Mucosa of stomach (tissue), 1 donor: Measurements from ENCODE around the gene ZNF280A.
"Not testable (repeated sequence)": the region's sequence is repeated elsewhere in the genome, so short reads cannot be mapped to it uniquely, and the experiment has no call there.

ENCODE experiments used
- H3K27me3 ChIP-seq: one replicate; pipeline ENCODE4 v1.7.0; 2013; ENCODE audit warnings: mild to moderate bottlenecking, low read length; ENCODE audit not compliant: control insufficient read depth, insufficient read depth
- H3K36me3 ChIP-seq: one replicate; pipeline ENCODE4 v1.7.0; 2013; ENCODE audit warnings: low read length; ENCODE audit not compliant: control insufficient read depth, insufficient read depth
- H3K4me1 ChIP-seq: one replicate; pipeline ENCODE4 v1.7.0; 2013; ENCODE audit warnings: mild to moderate bottlenecking, low read length; ENCODE audit not compliant: control insufficient read depth, insufficient read depth
- H3K4me3 ChIP-seq: one replicate; pipeline ENCODE4 v1.7.0; 2013; ENCODE audit warnings: low read length
- H3K9ac ChIP-seq: one replicate; pipeline ENCODE4 v1.7.0; 2013; ENCODE audit warnings: mild to moderate bottlenecking, low read length, moderate library complexity
- H3K9me3 ChIP-seq: one replicate; pipeline ENCODE4 v1.7.0; 2013; ENCODE audit warnings: mild to moderate bottlenecking, low read length, moderate library complexity; ENCODE audit not compliant: control insufficient read depth
- donor health status: Pancreatic carcinoma.

The ZNF280A gene

GRCh38 chr22:22535662-22536061 lies 15.6 kb upstream of the ZNF280A start:
- Histone ChIP-seq H3K9me3 (no peaks in the 10 kb centered on the region), H3K27me3 (no peaks in the 10 kb centered on the region), H3K9ac (no peak overlapping the region), H3K4me3 (no peak overlapping the region), H3K36me3 (no peaks in the 10 kb centered on the region), H3K4me1 (no peaks in the 10 kb centered on the region)

DNA sequence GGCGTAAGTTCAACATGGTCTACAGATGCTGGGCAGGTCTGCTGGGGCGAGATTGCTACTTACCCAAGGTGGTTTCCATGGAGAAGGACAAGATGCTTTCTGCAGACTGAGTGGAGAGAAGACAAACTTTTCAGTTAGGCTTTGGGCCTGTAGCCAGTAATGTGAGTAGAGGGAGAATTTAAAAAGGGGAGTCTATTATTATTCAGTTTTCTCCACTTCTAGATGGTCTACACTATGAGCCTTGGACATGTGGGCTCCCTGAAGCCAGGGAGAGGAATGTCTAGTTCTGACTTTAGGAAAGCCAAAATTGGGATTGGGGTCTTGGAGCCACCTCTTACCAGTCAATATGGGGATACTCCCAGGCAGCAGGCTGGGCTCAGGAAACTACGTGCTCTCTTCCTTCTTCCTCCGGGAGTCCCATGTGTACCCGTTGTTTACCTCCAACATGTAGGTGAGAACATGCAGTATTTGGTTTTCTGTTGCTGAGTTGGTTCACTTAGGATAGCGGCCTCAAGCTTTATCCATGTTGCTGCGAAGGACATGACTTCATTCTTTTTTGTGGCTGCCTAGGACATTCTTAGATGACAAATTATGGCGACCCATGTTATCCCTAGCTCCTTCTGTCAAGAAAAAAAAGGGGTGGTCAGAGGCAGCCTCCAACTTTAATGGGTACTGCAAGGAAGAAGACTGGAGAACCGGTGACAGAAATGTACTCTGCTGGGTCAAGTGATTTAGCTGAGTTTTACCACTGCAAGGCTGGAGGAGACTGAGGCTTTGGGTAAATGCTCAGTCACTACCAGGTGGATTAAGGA lies 14.7 kb upstream of the ZNF280A start:
- no peak overlapping the region for H3K9ac ChIP-seq
- H3K9me3 ChIP-seq = no peaks in the 10 kb centered on the region
- H3K27me3 ChIP-seq = no peaks in the 10 kb centered on the region
- no peaks in the 10 kb centered on the region for H3K36me3 ChIP-seq
- H3K4me1 ChIP-seq = no peaks in the 10 kb centered on the region
- H3K4me3 ChIP-seq = no peak overlapping the region

- Histone ChIP-seq H3K9ac (no peak overlapping the region), H3K27me3 (no peaks in the 10 kb centered on the region), H3K4me3 (no peak overlapping the region), H3K4me1 (no peaks in the 10 kb centered on the region), H3K36me3 (no peaks in the 10 kb centered on the region), H3K9me3 (no peaks in the 10 kb centered on the region)
Measured at GRCh38 chr22:22533863-22534262, 13.8 kb upstream of the ZNF280A start.

GRCh38 chr22:22533417-22533816 lies 13.3 kb upstream of the ZNF280A start:
- Histone ChIP-seq H3K9ac (no peak overlapping the region), H3K4me3 (no peak overlapping the region), H3K9me3 (no peaks in the 10 kb centered on the region), H3K27me3 (no peaks in the 10 kb centered on the region), H3K36me3 (no peaks in the 10 kb centered on the region), H3K4me1 (no peaks in the 10 kb centered on the region)

DNA sequence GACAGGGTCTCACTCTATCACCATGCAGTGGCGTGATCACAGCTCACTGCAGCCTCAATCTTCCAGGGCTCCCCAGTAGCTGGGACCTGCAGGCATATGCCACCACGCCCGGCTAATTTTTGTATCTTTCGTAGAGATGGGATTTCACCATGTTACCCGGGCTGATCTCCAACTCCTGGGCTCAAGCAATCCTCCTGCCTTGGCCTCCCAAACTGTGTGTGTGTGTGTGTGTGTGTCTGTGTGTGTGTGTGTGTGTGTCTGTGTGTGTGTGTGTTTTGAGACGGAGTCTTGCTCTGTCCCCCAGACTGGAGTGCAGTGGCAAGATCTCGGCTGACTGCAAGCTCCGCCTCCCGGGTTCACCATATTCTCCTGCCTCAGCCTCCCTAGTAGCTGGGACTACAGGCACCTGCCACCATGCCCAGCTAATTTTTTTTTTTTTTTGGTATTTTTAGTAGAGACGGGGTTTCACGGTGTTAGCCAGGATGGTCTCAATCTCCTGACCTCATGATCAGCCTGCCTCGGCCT lies 12.5 kb upstream of the ZNF280A start:
- not testable (repeated sequence) for H3K4me1 ChIP-seq, H3K27me3 ChIP-seq, H3K9ac ChIP-seq, H3K4me3 ChIP-seq, H3K36me3 ChIP-seq, H3K9me3 ChIP-seq

DNA sequence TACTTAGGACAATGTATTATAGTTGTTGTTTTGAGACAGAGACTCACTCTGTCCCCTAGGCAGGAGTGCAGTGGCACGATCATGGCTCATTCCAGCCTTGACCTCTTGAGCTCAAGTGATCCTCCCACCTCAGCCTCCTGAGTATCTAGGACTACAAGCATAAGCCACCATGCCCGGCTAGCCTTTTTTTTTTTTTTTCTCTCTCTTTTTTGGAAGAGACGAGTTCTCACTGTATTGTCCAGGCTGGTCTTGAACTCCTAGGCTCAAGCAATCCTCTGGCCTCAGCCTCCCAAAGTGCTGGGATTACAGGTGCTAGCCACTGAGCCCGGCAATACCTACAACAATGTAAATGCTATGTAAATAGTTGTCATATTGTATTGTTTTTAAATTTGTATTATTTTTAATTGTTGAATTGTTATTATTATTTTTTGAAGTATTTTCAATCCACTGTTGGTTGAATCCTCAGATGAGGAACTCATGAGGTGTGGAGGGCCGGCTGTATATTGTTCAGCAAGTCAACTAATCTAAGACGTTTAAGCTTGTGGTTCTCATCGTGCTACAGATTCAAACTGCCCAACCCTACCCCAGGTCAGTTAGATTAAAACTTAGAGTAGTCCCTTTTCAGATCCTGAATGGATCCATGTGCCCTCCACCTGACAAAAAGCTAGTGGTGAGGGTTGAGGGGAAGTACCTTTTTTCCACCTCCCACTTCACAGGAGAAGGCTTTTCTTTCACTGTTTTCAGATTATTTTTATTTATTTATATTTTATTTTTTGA lies 11.9 kb upstream of the ZNF280A start:
- Histone ChIP-seq H3K27me3 (no peaks in the 10 kb centered on the region), H3K36me3 (no peaks in the 10 kb centered on the region), H3K9me3 (no peaks in the 10 kb centered on the region), H3K4me3 (no peak overlapping the region), H3K4me1 (no peaks in the 10 kb centered on the region), H3K9ac (no peak overlapping the region)

- Histone ChIP-seq H3K27me3 (no peaks in the 10 kb centered on the region), H3K9ac (no peak overlapping the region), H3K4me1 (no peaks in the 10 kb centered on the region)
Measured at GRCh38 chr22:22528780-22529179, 8.7 kb upstream of the ZNF280A start.

DNA sequence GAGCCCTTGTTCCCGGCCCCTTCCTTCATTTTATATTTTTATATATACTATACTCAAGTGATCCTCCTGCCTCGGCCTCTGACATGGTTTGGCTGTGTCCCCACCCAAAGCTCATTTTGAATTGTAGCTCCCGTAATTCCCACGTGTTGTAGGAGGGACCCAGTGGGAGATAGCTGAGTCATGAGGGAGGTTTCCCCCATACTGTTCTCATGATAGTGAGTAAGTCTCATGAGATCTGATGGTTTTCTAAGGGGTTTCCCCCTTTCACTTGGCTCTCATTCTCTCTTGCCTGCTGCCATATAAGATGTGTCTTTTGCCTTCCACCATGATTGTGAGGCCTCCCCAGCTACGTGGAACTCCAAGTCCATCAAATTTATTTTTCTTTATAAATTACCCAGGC lies 7.2 kb upstream of the ZNF280A start:
- no peaks in the 10 kb centered on the region for H3K36me3 ChIP-seq
- H3K9ac ChIP-seq = no peak overlapping the region
- no peak overlapping the region for H3K4me3 ChIP-seq
- no peaks in the 10 kb centered on the region for H3K27me3 ChIP-seq
- no peaks in the 10 kb centered on the region for H3K9me3 ChIP-seq
- H3K4me1 ChIP-seq = no peaks in the 10 kb centered on the region

More at GRCh38 chr22:22528780-22529179, 8.7 kb upstream of the ZNF280A start:
- H3K36me3 ChIP-seq = no peaks in the 10 kb centered on the region
- H3K9me3 ChIP-seq = no peaks in the 10 kb centered on the region
- H3K4me3 ChIP-seq = no peak overlapping the region

DNA sequence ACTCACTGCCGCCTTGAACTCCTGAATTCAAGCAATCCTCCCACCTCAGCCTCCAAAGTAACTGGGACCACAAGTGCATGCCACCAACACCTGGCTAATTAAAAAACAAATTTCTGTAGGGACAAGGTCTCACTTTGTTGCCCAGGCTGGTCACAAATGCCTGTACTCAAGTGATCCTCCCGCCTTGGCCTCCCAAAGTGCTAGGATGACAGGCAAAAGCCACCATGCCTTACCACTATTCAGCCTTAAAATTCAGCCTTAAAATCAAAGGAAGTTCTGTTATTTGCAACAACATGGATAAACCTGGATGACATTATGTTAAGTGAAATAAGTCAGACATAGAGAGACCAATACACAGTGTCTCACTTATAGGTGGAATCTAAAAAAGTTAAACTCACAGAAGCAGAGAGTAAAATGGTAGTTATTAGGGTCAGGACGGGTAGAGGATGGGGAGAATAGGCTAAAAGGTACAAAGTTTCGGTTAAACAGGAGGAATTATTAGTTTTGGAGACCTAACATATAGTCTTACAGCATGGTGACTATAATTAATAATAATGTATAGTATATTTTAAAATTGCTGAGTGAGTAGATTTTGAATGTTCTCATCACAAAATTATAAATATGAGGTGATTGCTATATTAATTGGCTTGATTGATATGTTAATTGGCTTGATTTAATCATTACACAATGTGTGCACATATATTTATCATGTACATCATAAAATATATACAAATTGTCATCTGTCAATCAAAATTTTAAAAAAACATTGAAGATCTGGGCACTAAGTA lies 6.2 kb upstream of the ZNF280A start:
- Histone ChIP-seq H3K27me3 (no peaks in the 10 kb centered on the region), H3K9me3 (no peaks in the 10 kb centered on the region), H3K4me3 (no peak overlapping the region), H3K9ac (no peak overlapping the region), H3K36me3 (no peaks in the 10 kb centered on the region), H3K4me1 (no peaks in the 10 kb centered on the region)

- peaks cover 4% of the 10 kb centered on the region for H3K4me1 ChIP-seq
- no peak overlapping the region for H3K4me3 ChIP-seq
- no peaks in the 10 kb centered on the region for H3K27me3 ChIP-seq
- H3K9ac ChIP-seq = no peak overlapping the region
- no peaks in the 10 kb centered on the region for H3K36me3 ChIP-seq
- H3K9me3 ChIP-seq = no peaks in the 10 kb centered on the region
Measured at GRCh38 chr22:22523494-22523893, 3.4 kb upstream of the ZNF280A start.

DNA sequence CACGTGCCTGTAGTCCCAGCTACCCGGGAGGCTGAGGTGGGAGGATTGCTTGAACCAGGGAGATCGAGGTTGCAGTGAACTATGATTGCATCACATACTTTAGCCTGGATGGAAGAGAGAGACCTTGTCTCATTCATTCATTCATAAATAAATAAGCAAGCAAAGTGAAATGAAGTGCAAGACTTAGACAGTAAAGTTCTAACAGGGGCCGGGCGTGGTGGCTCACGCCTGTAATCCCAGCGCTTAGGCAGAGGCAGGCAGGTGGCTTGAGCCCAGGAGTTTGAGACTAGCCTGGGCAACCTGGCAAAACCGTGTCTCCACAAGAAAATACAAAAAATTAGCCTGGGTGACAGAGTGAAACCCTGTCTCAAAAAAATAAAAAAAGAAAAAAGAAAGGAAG lies 1.6 kb upstream of the ZNF280A start:
- Histone ChIP-seq H3K4me3 (no peak overlapping the region), H3K27me3 (no peaks in the 10 kb centered on the region), H3K9me3 (no peaks in the 10 kb centered on the region), H3K4me1 (peaks cover 4% of the 10 kb centered on the region), H3K36me3 (no peaks in the 10 kb centered on the region), H3K9ac (no peak overlapping the region)
